Neural cell (in vitro differentiated cells): ENCODE data around the gene PRUNE2.

ENCODE experiments used
- EP300 ChIP-seq: fragments of 450-650 bp; conservative IDR thresholded peaks from 2 replicates; pipeline ENCODE4 v1.6.1; 2014; ENCODE audit warnings: antibody characterized with exemption, mild to moderate bottlenecking, moderate library complexity; ENCODE audit not compliant: poor library complexity, severe bottlenecking
- EZH2 ChIP-seq: fragments of 200-600, 300-800 bp; shearing (Covaris generic), sonication (generic); IDR thresholded peaks from 2 replicates; pipeline ENCODE4 v1.6.1; 2014; ENCODE audit warnings: antibody characterized with exemption, low read length, borderline replicate concordance, mild to moderate bottlenecking; ENCODE audit not compliant: insufficient read depth, poor library complexity, severe bottlenecking
- MXI1 ChIP-seq: fragments of 450-650 bp; conservative IDR thresholded peaks from 2 replicates; pipeline ENCODE4 v1.6.1; 2014; ENCODE audit warnings: antibody characterized with exemption, mild to moderate bottlenecking; ENCODE audit not compliant: poor library complexity, severe bottlenecking
- POLR2AphosphoS5 ChIP-seq: IDR thresholded peaks from 2 replicates; pipeline ENCODE4 v1.6.1; 2012
- RAD21 ChIP-seq: fragments of 450-650 bp; conservative IDR thresholded peaks from 2 replicates; pipeline ENCODE4 v1.6.1; 2014; ENCODE audit warnings: antibody characterized with exemption, mild to moderate bottlenecking, moderate library complexity
- REST ChIP-seq: IDR thresholded peaks from 2 replicates; pipeline ENCODE4 v1.6.1; 2012; ENCODE audit warnings: borderline replicate concordance
- SMC3 ChIP-seq: fragments of 450-650 bp; conservative IDR thresholded peaks from 2 replicates; pipeline ENCODE4 v1.6.1; 2014; ENCODE audit warnings: antibody characterized with exemption, mild to moderate bottlenecking, moderate library complexity; ENCODE audit not compliant: poor library complexity
- TAF1 ChIP-seq: IDR thresholded peaks from 2 replicates; pipeline ENCODE4 v1.6.1; 2012; ENCODE audit warnings: low read depth
- TF ChIP-seq, protein P1 (sequence below): fragments of 450-650 bp; IDR thresholded peaks from 2 replicates; pipeline ENCODE4 v1.5.1; 2014; ENCODE audit warnings: antibody characterized with exemption, mild to moderate bottlenecking, moderate library complexity; ENCODE audit not compliant: poor library complexity, severe bottlenecking

DNA sequence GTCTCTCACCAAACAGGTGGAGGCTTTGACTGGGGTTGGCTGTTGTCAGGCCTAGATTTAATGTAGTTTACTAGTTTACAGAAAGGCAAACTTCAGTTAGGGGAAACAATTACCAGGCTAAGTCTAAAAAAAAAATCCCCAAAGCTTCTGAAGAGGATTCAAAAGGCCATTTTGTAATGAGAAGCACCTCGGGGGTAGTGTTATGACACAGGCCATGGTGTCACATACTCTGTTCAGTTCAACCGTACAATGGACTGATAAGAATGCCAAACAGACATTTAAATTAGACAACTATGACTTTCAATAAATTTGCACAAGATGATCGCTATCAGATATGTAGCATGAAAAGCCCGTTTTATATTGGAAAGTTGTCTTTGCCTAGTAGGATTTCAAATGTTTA is 261.7 kb downstream of the PRUNE2 start:
- TF ChIP-seq RAD21, result no peak
- TF ChIP-seq, protein P1, sequence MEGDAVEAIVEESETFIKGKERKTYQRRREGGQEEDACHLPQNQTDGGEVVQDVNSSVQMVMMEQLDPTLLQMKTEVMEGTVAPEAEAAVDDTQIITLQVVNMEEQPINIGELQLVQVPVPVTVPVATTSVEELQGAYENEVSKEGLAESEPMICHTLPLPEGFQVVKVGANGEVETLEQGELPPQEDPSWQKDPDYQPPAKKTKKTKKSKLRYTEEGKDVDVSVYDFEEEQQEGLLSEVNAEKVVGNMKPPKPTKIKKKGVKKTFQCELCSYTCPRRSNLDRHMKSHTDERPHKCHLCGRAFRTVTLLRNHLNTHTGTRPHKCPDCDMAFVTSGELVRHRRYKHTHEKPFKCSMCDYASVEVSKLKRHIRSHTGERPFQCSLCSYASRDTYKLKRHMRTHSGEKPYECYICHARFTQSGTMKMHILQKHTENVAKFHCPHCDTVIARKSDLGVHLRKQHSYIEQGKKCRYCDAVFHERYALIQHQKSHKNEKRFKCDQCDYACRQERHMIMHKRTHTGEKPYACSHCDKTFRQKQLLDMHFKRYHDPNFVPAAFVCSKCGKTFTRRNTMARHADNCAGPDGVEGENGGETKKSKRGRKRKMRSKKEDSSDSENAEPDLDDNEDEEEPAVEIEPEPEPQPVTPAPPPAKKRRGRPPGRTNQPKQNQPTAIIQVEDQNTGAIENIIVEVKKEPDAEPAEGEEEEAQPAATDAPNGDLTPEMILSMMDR, result no peak
- TF ChIP-seq POLR2AphosphoS5, result no peak
- no peak for TF ChIP-seq REST
- TF ChIP-seq EZH2, result no peak
- TF ChIP-seq MXI1, result no peak
- no peak for TF ChIP-seq EP300
- TF ChIP-seq TAF1, result no peak
- no peak for TF ChIP-seq SMC3
